ENCODE data around the gene CSRNP3. TPM values are rescaled to one million over a fixed set of nuclear protein-coding genes. Genes with fewer than 3 reads are reported as not detected.

Gene CSRNP3
- total RNA-seq, 1 experiment from 2014 or later = 0.05 TPM

- H3K36me3 ChIP-seq (ENCODE audit: control insufficient read depth in 1 of 2, insufficient read depth in 2 of 2, low read length in 2 of 2) = no peaks in the 10 kb centered on the region
- no peak overlapping the region for H3K4me2 ChIP-seq (ENCODE audit: low read length)
- H2AFZ ChIP-seq (ENCODE audit: low read depth, low read length, poor library complexity, severe bottlenecking) = no peak overlapping the region
- ATAC-seq (no peak), DNase-seq (ENCODE audit: low read depth, low spot score) (no peak)
- RAD21 ChIA-PET (ENCODE audit: low non-redundant PET in 1 of 2, low total read pairs in 2 of 2, uncharacterized antibody in 2 of 2, unreplicated experiment in 2 of 2) = no interaction called here
- H3K9ac ChIP-seq (ENCODE audit: low read length) = no peak overlapping the region
- intact Hi-C loops (cut with micrococcal nuclease) = no loop called here
- H4K20me1 ChIP-seq (ENCODE audit: insufficient read depth) = no peaks in the 10 kb centered on the region; the same call in 1 of the 2 replicates
- H3K4me3 ChIP-seq (replicated peaks in 1 of 2; ENCODE audit: low read depth in 1 of 2, low read length in 2 of 2) = no peak overlapping the region
- H3K9me3 ChIP-seq (ENCODE audit: control insufficient read depth in 1 of 2, insufficient read depth in 1 of 2, low read depth in 1 of 2, low read length in 2 of 2) = no peaks in the 10 kb centered on the region
- no peaks in the 10 kb centered on the region for H3K4me1 ChIP-seq (ENCODE audit: control insufficient read depth in 1 of 2, insufficient read depth in 2 of 2, low read length in 2 of 2)
- CTCF ChIA-PET = interaction anchor here (0.6 kb wide), 1 partner anchor 351 kb away, joined by 3 read pairs; no protein-coding TSS in a partner anchor
- 0 out of 2 replicates have a peak, but pooled peaks cover 7% of the 10 kb centered on the region for H3K27me3 ChIP-seq (ENCODE audit: insufficient read depth, low read length)
- POLR2A ChIA-PET = no interaction called here
- no peak for TF ChIP-seq REST (IDR thresholded peaks at IDR 0.05; ENCODE audit: low read depth)
- no peak for TF ChIP-seq POLR2A (IDR thresholded peaks at IDR 0.05; ENCODE audit: borderline replicate concordance, extremely low read depth, insufficient read depth, insufficient read length)
- TF ChIP-seq ELF1 (IDR thresholded peaks at IDR 0.05; ENCODE audit: borderline replicate concordance, low read depth) = no peak
- TF ChIP-seq EZH2phosphoT487 (IDR thresholded peaks at IDR 0.05; ENCODE audit: borderline replicate concordance) = no peak
- TF ChIP-seq YY1 (IDR thresholded peaks at IDR 0.05; ENCODE audit: extremely low read depth, insufficient replicate concordance, low read depth, low read length) = no peak
- TF ChIP-seq TCF7L2 (IDR thresholded peaks at IDR 0.05; ENCODE audit: borderline replicate concordance, extremely low read depth, insufficient read depth, insufficient read length) = no peak
- TF ChIP-seq RAD21 (IDR thresholded peaks at IDR 0.05; ENCODE audit: low read depth) = no peak
- no peak for TF ChIP-seq FOSL1 (IDR thresholded peaks at IDR 0.05; ENCODE audit: low read depth)
- no peak for TF ChIP-seq MAX (IDR thresholded peaks at IDR 0.05)
- no peak for TF ChIP-seq CEBPB (IDR thresholded peaks at IDR 0.05; ENCODE audit: low read depth)
- no peak for TF ChIP-seq SRF (IDR thresholded peaks at IDR 0.05; ENCODE audit: low read depth)
- TF ChIP-seq ZNF274 (IDR thresholded peaks at IDR 0.05; ENCODE audit: low read depth, low read length) = no peak
- TF ChIP-seq SP1 (IDR thresholded peaks at IDR 0.05; ENCODE audit: low read depth) = no peak
- TF ChIP-seq CTCF (IDR thresholded peaks at IDR 0.05 in 2 of 3, conservative IDR thresholded peaks at IDR 0.05 in 1 of 3; ENCODE audit: borderline replicate concordance in 1 of 3, insufficient read depth in 1 of 3, low read depth in 2 of 3, low read length in 2 of 3) = no peak
- TF ChIP-seq ATF3 (IDR thresholded peaks at IDR 0.05) = no peak
- no peak for TF ChIP-seq JUND (IDR thresholded peaks at IDR 0.05)
- no peak for TF ChIP-seq ZBTB33 (IDR thresholded peaks at IDR 0.05; ENCODE audit: extremely low read depth, insufficient replicate concordance, low read length)
- no peak for TF ChIP-seq ZFX (IDR thresholded peaks at IDR 0.05)
- H3K79me2 ChIP-seq (ENCODE audit: insufficient read depth, low read length) = no peaks in the 10 kb centered on the region
- no peaks in the 10 kb centered on the region for H3K9me2 ChIP-seq (ENCODE audit: insufficient read depth)
- H3K27ac ChIP-seq (ENCODE audit: low read depth, low read length) = no peak overlapping the region
- BruUV-seq (replicated peaks) = no TSS peak
These were observed 3.4 kb downstream of the CSRNP3 start for GRCh38 chr2:165472922-165473321.
